Measurements from ENCODE around the gene CCZ1. TPM values are rescaled to one million over a fixed set of nuclear protein-coding genes. Genes with fewer than 3 reads are reported as not detected.

Gene CCZ1
- total RNA-seq = 35.0 and 72.9 TPM in 2 replicates

DNA sequence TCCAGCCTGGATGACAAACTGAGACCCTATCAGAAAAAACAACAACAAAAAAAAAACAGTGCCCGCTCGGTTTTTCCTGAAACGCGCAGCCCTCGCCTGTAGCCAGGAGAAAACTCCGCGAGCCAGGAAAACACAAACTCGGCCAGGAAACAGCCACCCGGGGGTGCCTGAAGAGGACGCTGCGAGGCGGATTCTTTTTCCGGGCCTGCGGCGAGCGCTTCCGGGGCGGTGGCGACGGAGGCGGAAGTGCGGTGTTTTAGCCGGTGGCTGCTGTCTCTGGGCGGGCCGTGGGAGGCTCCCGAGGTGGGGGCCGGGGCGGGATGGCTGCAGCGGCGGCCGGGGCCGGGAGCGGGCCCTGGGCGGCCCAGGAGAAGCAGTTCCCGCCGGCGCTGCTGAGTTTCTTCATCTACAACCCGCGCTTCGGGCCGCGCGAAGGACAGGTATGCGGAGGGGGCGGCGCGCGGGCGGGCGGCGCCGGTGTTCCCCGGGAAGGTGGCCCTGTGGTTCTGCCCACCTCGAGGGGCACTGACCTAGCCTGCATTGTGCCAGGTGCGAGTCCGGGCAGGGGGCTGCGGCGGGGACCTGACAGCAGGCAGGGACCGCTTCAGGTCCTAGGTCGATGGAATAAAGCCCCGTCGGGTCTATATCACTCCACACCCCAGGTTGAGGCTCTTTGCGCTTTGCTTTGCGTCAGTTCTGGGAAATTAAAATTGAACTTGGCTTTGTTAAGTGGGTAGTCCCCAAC is at the start of gene CCZ1:
Gene CCZ1 (plus strand): TSS at position 254 of the 745 bp plus-strand sequence. CDS start 67 bp downstream, at position 321.

DNA sequence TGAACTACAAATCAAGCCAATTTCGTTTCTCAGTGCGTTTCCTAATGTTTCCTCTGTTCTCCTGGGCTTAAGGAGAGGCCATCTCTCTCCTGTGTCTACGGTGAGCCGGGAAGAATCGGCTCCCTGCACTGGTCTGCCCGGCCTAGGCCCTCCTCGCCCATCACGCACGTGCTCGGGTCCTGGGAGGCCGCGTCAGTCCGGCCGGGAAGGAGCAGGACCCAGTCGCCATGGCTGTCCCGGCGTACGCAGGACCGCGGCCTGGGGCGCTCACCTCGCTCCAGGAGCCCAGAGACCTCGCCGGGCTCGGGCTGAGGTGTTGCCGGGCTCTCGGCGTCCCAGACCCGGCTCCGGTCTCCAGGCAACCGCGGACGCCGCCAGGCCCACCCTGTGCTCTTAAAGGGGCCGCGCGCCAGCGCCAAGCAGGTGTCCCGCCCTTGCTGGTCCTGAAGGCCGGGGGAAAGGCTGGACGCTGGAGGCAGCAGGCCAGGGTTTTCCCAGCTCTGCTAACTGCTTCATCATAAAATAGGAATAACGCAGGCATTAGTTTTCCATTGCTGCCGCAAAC is 71.9 kb downstream of the CCZ1 start, which contains the start of gene RSPH10B:
Gene RSPH10B (minus strand): TSS at position 343 of the 565 bp plus-strand sequence. CDS start 3,573 bp downstream, outside the sequence.

Other genes starting within 250 kb of the CCZ1 start
- gene RNF216, start 117.1 kb upstream of the CCZ1 start, total RNA-seq = 26.5 and 27.1 TPM in 2 replicates
- not detected in 2 replicates for gene OCM, start 17.9 kb upstream of the CCZ1 start, total RNA-seq
- gene RSPH10B, start 72.0 kb downstream of the CCZ1 start, total RNA-seq = not detected in 2 replicates
- 8.9 and 11.9 TPM in 2 replicates for gene PMS2, start 110.3 kb downstream of the CCZ1 start, total RNA-seq
- 40.4 and 74.5 TPM in 2 replicates for gene AIMP2, start 110.5 kb downstream of the CCZ1 start, total RNA-seq
- gene ANKRD61, start 132.6 kb downstream of the CCZ1 start, total RNA-seq = 0.08 and 0.39 TPM in 2 replicates
- gene EIF2AK1, start 160.4 kb downstream of the CCZ1 start, total RNA-seq = 111 and 166 TPM in 2 replicates
- 5.2 and 6.1 TPM in 2 replicates for gene USP42, start 206.2 kb downstream of the CCZ1 start, total RNA-seq

Data from epithelial cell of alveolus of lung (primary cell).